Measurements from ENCODE around the gene ENTPD2.

ENTPD2 gene

DNA sequence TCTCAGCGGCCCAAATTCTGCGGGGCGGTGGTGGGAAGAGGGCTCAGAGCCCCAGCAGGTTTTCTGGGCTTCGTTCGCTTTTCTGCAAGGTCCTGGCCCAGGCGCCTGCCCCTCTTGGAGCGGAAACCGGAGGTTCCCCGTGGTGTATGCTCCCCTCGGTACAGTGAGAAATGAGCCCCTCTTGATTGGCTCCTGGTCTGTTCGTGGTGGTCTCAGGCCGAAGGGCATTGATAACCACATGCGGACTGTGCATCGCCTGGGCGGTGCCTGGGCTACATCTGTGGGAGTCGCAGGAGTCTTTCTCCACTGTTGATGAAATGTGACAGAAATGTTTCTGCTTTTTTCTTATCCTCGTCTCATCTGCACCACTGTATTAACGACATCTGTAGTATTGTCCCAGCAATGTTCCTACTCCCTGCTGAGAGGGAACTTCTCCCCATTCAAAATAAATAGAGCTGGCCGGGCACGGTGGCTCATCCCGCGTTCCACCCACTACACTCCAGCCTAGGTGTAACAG lies 33.6 kb upstream of the ENTPD2 start:
- no peaks in the 10 kb centered on the region for H3K27me3 ChIP-seq (replicated peaks; ENCODE audit: control insufficient read depth, insufficient read depth, low read length, poor library complexity, severe bottlenecking)
- H3K9me3 ChIP-seq (ENCODE audit: control insufficient read depth, low read length), result no peaks in the 10 kb centered on the region
- peak overlapping the region; percentile 92 for H3K27ac ChIP-seq (ENCODE audit: insufficient read depth, low read length, poor library complexity, severe bottlenecking)
- peaks cover 19% of the 10 kb centered on the region for H3K4me1 ChIP-seq (ENCODE audit: control insufficient read depth, insufficient read depth, low read length, poor library complexity, severe bottlenecking)
- H3K4me3 ChIP-seq (ENCODE audit: insufficient read depth, low read depth, low read length, poor library complexity, severe bottlenecking), result peak overlapping the region; percentile 77
- no peak for DNase-seq
- H3K36me3 ChIP-seq (ENCODE audit: control insufficient read depth, insufficient read depth, low read length), result peaks cover 14% of the 10 kb centered on the region

DNA sequence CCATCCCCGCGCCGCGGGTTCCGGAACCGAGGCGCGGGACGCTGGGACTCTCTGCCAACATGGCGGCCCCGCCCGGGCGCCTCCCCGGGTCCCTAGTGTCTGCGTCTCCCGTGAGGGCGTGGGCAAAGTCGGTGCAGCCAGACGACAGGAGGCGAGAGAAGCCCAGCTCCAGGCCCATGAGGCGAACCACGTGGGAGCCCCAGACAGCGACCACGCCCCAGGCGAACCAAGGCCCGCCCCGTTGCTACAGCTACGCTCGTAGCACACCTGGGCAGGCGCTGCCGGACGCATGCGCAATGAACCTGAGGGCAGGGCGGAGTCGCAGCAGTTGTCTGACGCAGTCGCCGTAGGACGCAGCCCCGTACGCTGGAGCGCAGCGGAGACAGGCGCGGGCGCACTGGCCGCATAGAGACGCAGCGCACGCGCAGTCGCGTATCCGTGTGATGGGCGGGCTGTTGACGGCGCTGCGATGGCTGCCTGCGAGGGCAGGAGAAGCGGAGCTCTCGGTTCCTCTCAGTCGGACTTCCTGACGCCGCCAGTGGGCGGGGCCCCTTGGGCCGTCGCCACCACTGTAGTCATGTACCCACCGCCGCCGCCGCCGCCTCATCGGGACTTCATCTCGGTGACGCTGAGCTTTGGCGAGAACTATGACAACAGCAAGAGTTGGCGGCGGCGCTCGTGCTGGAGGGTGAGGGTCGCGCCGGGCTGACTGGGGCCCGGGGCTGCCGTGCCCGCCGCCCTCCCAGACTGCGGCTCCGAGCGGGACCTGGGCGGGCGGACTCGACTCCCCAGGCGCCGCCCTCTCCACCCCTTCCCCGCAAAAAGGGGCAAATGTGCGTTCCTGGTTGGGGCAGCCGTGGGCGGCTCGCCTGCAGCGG lies 32.9 kb upstream of the ENTPD2 start, which contains the start of gene MAN1B1:
Gene MAN1B1, plus strand, starts transcription at position 455 of the 878 bp plus-strand sequence. Its CDS starts 15 bp downstream, at position 470.
- H3K4me3 ChIP-seq (ENCODE audit: insufficient read depth, low read depth, low read length, poor library complexity, severe bottlenecking), result peak within 1 kb of the TSS; percentile 77
- H3K4me1 ChIP-seq (ENCODE audit: control insufficient read depth, insufficient read depth, low read length, poor library complexity, severe bottlenecking), result peaks cover 19% of the 10 kb centered on the region
- peak; percentile 99 to 100 (median 99) for DNase-seq
- H3K9me3 ChIP-seq (ENCODE audit: control insufficient read depth, low read length), result no peaks in the 10 kb centered on the region
- peaks cover 13% of the 10 kb centered on the region for H3K36me3 ChIP-seq (ENCODE audit: control insufficient read depth, insufficient read depth, low read length)
- H3K27me3 ChIP-seq (replicated peaks; ENCODE audit: control insufficient read depth, insufficient read depth, low read length, poor library complexity, severe bottlenecking), result no peaks in the 10 kb centered on the region
- H3K27ac ChIP-seq (ENCODE audit: insufficient read depth, low read length, poor library complexity, severe bottlenecking), result peak within 1 kb of the TSS; percentile 93

DNA sequence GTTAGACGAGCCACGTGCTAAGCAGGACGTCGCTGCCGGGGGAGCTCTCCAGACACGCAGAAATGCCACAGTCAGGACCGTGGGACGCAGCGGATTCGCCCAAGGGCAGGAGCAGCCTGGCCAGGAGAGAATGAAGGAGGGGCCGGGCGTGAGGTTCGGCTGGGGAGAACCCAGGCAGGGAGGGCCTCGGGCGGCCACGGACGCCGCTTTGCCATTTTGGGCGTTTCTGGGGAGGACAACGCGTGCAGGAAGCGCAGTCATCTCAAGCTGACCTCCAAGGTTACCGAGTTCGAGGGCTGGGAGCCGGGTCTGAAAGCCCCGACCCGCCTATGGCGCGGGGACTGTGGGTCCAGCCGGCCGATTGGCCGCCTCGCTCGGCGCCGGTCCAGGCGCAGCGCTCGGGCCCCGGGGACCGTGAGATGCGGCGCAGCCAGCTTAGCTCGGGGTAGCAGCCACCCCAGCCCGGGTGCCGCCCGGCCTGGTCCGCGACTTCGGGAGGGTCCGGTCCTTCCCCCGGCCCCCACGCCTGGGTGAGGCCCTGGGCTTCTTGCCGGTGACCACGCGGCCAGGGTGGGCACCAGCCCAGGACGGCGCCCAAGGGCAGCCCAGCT lies 32.2 kb upstream of the ENTPD2 start:
- peak in 1 of 3 donors; percentile 16 for DNase-seq
- peak overlapping the region; percentile 63 for H3K4me3 ChIP-seq (ENCODE audit: insufficient read depth, low read depth, low read length, poor library complexity, severe bottlenecking)
- H3K36me3 ChIP-seq (ENCODE audit: control insufficient read depth, insufficient read depth, low read length), result peaks cover 11% of the 10 kb centered on the region
- no peaks in the 10 kb centered on the region for H3K9me3 ChIP-seq (ENCODE audit: control insufficient read depth, low read length)
- no peaks in the 10 kb centered on the region for H3K27me3 ChIP-seq (replicated peaks; ENCODE audit: control insufficient read depth, insufficient read depth, low read length, poor library complexity, severe bottlenecking)
- peak overlapping the region; percentile 93 for H3K27ac ChIP-seq (ENCODE audit: insufficient read depth, low read length, poor library complexity, severe bottlenecking)
- peaks cover 19% of the 10 kb centered on the region for H3K4me1 ChIP-seq (ENCODE audit: control insufficient read depth, insufficient read depth, low read length, poor library complexity, severe bottlenecking)

DNA sequence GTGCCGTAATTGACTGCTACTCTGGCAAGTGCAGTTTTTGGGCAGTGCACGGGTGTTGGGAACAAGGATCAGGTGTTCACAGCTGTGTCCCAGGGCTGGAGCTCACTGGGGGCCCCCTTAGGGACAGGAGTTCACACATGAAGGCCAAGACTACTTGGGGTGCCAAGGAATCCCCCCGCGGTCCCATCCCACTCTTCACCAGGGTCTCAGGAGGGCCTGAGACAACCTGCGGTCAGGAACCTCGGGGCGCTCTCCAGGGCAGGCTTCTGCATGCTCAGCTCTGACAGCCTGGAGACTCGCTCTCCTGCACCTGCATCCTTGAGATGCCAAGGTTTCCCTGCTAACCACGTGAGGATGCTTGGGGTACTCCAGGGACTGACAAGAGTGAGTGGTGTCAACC lies 30.7 kb upstream of the ENTPD2 start:
- H3K4me1 ChIP-seq (ENCODE audit: control insufficient read depth, insufficient read depth, low read length, poor library complexity, severe bottlenecking), result peaks cover 19% of the 10 kb centered on the region
- no peaks in the 10 kb centered on the region for H3K27me3 ChIP-seq (replicated peaks; ENCODE audit: control insufficient read depth, insufficient read depth, low read length, poor library complexity, severe bottlenecking)
- H3K4me3 ChIP-seq (ENCODE audit: insufficient read depth, low read depth, low read length, poor library complexity, severe bottlenecking), result no peak overlapping the region
- DNase-seq, result no peak
- H3K27ac ChIP-seq (ENCODE audit: insufficient read depth, low read length, poor library complexity, severe bottlenecking), result no peak overlapping the region
- no peaks in the 10 kb centered on the region for H3K9me3 ChIP-seq (ENCODE audit: control insufficient read depth, low read length)
- H3K36me3 ChIP-seq (ENCODE audit: control insufficient read depth, insufficient read depth, low read length), result peaks cover 11% of the 10 kb centered on the region

DNA sequence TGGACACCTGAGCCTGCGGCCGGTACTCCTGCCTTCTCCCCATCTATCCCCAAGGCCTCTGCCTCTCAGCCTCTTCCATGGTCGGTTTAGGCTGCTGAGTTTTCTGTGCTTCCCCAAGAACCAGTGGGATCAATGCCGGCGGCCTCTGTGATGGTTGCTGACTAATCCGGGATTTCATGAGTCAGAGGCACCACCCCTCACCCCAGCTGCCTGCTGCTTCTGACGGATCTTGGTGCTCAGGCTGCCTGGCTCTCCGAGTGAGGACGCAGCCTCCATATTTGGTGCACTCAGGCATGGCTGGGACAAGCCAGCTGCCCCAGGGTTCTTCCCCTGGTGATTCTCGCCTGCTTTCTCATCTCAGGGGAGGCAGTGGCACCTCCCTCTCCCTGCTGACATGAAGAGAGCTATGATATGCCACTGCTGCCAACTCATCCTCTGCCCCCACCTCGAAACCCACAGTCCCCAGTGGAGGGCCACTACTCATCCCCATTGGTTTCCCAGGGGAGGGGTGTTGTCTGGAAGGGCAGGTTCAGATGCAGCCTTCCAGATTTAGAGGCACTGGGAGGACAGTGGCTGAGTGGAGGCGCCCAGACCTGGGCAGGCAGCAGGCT lies 29.6 kb upstream of the ENTPD2 start:
- Histone ChIP-seq H3K27me3 (replicated peaks; ENCODE audit: control insufficient read depth, insufficient read depth, low read length, poor library complexity, severe bottlenecking) (no peaks in the 10 kb centered on the region), H3K4me3 (ENCODE audit: insufficient read depth, low read depth, low read length, poor library complexity, severe bottlenecking) (no peak overlapping the region), H3K4me1 (ENCODE audit: control insufficient read depth, insufficient read depth, low read length, poor library complexity, severe bottlenecking) (peaks cover 19% of the 10 kb centered on the region), H3K36me3 (ENCODE audit: control insufficient read depth, insufficient read depth, low read length) (peaks cover 7% of the 10 kb centered on the region), H3K9me3 (ENCODE audit: control insufficient read depth, low read length) (no peaks in the 10 kb centered on the region), H3K27ac (ENCODE audit: insufficient read depth, low read length, poor library complexity, severe bottlenecking) (no peak overlapping the region)
- no peak for DNase-seq

DNA sequence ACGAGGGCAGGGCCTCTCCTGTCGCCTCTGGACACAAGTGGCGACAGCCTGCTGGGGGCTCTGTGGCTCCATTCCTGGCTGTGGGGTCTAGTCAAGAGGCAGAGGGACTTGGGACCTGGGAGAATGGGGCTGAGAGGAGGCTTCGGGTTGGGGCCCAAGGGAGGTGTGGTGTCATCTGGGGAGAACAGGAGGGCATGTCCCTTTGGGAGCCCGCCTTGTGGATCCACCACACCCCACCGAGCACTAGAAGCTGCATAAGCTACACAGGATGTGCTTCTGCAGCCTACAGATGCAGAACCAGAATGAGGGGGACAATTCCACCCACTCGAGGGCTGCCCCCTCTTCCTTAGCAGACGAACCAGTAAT lies 29.0 kb upstream of the ENTPD2 start:
- Histone ChIP-seq H3K4me3 (ENCODE audit: insufficient read depth, low read depth, low read length, poor library complexity, severe bottlenecking) (no peak overlapping the region), H3K4me1 (ENCODE audit: control insufficient read depth, insufficient read depth, low read length, poor library complexity, severe bottlenecking) (peaks cover 25% of the 10 kb centered on the region), H3K36me3 (ENCODE audit: control insufficient read depth, insufficient read depth, low read length) (peaks cover 7% of the 10 kb centered on the region), H3K27me3 (replicated peaks; ENCODE audit: control insufficient read depth, insufficient read depth, low read length, poor library complexity, severe bottlenecking) (no peaks in the 10 kb centered on the region), H3K9me3 (ENCODE audit: control insufficient read depth, low read length) (no peaks in the 10 kb centered on the region), H3K27ac (ENCODE audit: insufficient read depth, low read length, poor library complexity, severe bottlenecking) (no peak overlapping the region)
- no peak for DNase-seq

DNA sequence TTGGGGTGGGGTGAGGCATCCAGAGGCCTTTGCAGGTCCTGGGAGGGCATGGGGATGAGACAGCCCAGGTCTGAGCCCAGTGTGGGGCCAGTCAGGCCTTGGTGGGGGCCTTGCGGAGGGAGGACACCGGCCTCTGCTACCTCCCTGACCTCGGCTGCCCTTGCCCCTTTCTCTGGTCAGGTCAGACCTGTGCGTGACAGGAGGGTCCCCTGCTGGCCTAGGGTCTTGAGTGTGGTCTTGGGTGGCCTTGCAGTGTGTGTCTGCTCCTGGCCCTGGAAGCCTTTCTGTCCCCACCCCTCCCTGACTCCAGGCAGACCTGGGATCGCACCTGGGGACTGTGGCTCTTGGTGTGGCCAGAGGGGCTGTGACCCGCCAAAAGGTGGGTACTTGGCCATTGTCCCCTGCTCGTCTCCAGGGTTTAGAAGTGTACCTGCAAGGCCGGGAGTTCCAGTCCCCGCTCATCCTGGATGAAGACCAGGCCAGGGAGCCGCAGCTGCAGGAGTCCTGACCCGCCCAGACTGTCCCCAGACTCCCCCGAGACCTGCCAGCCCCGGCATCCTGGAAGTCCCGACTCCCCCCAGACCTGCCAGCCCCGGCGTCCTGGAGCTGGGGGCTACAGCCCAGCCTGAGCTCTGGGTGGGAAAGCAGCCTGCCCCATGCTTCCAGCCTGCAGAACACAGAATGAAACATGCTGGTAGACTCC lies 28.5 kb upstream of the ENTPD2 start:
- Histone ChIP-seq H3K36me3 (ENCODE audit: control insufficient read depth, insufficient read depth, low read length) (peaks cover 7% of the 10 kb centered on the region), H3K4me3 (ENCODE audit: insufficient read depth, low read depth, low read length, poor library complexity, severe bottlenecking) (no peak overlapping the region), H3K27me3 (replicated peaks; ENCODE audit: control insufficient read depth, insufficient read depth, low read length, poor library complexity, severe bottlenecking) (no peaks in the 10 kb centered on the region), H3K9me3 (ENCODE audit: control insufficient read depth, low read length) (no peaks in the 10 kb centered on the region), H3K27ac (ENCODE audit: insufficient read depth, low read length, poor library complexity, severe bottlenecking) (no peak overlapping the region), H3K4me1 (ENCODE audit: control insufficient read depth, insufficient read depth, low read length, poor library complexity, severe bottlenecking) (peaks cover 21% of the 10 kb centered on the region)
- DNase-seq, result no peak

DNA sequence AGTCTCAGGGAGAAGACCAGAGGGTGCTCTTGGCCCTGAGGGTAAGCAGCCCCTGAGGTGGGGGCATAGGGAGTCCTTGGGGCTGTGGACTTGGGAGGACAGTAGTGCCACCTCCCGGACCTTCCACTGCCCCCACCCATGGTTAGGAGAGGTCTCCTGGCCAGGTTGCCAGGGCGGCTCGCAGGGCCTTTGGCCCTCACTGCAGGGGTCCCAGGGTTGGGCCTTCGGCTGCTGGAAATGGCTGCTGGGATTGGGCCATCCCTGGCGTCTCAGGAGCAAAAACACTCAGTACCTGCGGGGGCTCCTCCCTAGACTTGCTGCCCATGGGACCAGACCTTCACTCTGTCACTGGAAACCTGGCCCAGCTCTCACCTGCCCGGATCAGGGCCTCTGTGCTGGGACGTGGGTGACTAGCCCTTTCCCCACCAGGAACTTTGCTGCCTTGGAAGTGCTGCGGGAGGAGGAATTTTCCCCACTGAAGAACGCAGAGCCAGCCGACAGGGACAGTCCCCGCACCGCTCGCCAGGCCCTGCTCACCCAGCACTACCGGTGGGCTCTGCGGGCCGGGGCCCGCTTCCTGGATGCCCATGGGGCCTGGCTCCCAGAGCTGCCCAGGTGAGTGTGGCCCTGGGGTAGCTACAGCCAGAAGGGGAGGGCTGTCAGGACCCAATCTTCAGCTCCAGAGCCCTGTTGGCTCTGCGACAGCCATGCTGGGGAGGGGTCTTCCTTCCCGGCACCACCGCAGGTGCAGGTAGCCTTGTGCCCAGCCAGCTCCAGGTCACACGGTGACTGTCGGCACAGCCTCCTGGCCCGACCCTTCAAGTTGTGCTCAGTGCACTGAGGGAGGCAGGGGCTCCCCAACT lies 26.6 kb upstream of the ENTPD2 start:
- Histone ChIP-seq H3K4me3 (ENCODE audit: insufficient read depth, low read depth, low read length, poor library complexity, severe bottlenecking) (no peak overlapping the region), H3K27me3 (replicated peaks; ENCODE audit: control insufficient read depth, insufficient read depth, low read length, poor library complexity, severe bottlenecking) (no peaks in the 10 kb centered on the region), H3K36me3 (ENCODE audit: control insufficient read depth, insufficient read depth, low read length) (peaks cover 7% of the 10 kb centered on the region), H3K27ac (ENCODE audit: insufficient read depth, low read length, poor library complexity, severe bottlenecking) (no peak overlapping the region), H3K9me3 (ENCODE audit: control insufficient read depth, low read length) (no peaks in the 10 kb centered on the region), H3K4me1 (ENCODE audit: control insufficient read depth, insufficient read depth, low read length, poor library complexity, severe bottlenecking) (peaks cover 13% of the 10 kb centered on the region)
- DNase-seq, result no peak

DNA sequence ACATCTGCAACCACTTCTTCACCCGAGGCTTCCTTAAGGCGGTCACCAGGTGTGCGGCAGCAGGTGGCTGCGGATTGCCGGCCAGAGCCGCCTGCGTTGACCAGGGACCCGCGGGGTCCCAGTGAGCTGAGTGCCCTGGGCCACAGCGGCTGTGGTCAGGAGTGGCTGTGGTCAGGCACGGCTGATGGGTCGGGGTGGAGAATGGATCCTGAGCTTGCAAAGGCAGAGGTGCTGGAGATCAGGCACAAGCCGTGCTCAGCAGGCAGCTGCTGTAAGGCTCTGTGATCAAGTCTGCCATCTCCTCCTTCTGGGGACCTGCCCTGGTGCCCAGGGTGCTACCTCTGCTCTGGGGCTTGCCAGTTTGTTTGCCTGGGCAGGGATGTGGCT lies 25.5 kb upstream of the ENTPD2 start:
- DNase-seq, result no peak
- peaks cover 7% of the 10 kb centered on the region for H3K36me3 ChIP-seq (ENCODE audit: control insufficient read depth, insufficient read depth, low read length)
- peaks cover 11% of the 10 kb centered on the region for H3K4me1 ChIP-seq (ENCODE audit: control insufficient read depth, insufficient read depth, low read length, poor library complexity, severe bottlenecking)
- H3K27ac ChIP-seq (ENCODE audit: insufficient read depth, low read length, poor library complexity, severe bottlenecking), result no peak overlapping the region
- no peak overlapping the region for H3K4me3 ChIP-seq (ENCODE audit: insufficient read depth, low read depth, low read length, poor library complexity, severe bottlenecking)
- no peaks in the 10 kb centered on the region for H3K9me3 ChIP-seq (ENCODE audit: control insufficient read depth, low read length)
- H3K27me3 ChIP-seq (replicated peaks; ENCODE audit: control insufficient read depth, insufficient read depth, low read length, poor library complexity, severe bottlenecking), result no peaks in the 10 kb centered on the region
